Measurements from ENCODE around the gene ITGAD.

DNA sequence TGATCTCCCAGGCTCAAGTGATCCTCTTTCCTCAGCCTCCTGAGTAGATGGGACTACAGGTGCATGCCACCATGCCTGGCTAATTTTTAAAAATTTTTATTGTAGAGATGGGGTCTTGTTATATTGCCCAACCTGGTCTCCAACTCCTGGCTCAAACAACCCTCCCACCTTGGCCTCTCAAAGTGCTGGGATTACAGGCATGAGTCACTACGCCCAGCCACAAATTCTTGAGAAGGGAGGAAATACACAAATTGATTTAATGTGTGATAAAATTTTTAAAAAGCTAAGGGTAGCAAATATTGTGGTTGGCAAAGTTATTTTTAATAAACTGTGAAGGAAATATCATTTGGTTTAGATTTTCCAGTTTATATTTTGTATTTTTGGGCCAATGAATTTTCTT, 9.6 kb downstream of the ITGAD start:
- TF ChIP-seq, protein P1, sequence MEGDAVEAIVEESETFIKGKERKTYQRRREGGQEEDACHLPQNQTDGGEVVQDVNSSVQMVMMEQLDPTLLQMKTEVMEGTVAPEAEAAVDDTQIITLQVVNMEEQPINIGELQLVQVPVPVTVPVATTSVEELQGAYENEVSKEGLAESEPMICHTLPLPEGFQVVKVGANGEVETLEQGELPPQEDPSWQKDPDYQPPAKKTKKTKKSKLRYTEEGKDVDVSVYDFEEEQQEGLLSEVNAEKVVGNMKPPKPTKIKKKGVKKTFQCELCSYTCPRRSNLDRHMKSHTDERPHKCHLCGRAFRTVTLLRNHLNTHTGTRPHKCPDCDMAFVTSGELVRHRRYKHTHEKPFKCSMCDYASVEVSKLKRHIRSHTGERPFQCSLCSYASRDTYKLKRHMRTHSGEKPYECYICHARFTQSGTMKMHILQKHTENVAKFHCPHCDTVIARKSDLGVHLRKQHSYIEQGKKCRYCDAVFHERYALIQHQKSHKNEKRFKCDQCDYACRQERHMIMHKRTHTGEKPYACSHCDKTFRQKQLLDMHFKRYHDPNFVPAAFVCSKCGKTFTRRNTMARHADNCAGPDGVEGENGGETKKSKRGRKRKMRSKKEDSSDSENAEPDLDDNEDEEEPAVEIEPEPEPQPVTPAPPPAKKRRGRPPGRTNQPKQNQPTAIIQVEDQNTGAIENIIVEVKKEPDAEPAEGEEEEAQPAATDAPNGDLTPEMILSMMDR (conservative IDR thresholded peaks at IDR 0.05; ENCODE audit: low read length) = no peak
- TF ChIP-seq EZH2phosphoT487 (IDR thresholded peaks at IDR 0.05; ENCODE audit: borderline replicate concordance) = no peak

All from Loucy (cell line).